NCI-H345 treated with DMSO at 0.1 percent for 48 hours (cell line): ENCODE data around the gene BCAT1.
"Not testable (repeated sequence)": the region's sequence is repeated elsewhere in the genome, so short reads cannot be mapped to it uniquely, and the experiment has no call there.

Experiments
- DNase-seq: peaks from one replicate; lab custom pipeline; 2025; ENCODE audit not compliant: unreplicated experiment; lab: John Stamatoyannopoulos, UW

The BCAT1 gene

GRCh38 chr12:24820872-24821271 lies 128.0 kb downstream of the BCAT1 start:
- no peak for DNase-seq

DNA sequence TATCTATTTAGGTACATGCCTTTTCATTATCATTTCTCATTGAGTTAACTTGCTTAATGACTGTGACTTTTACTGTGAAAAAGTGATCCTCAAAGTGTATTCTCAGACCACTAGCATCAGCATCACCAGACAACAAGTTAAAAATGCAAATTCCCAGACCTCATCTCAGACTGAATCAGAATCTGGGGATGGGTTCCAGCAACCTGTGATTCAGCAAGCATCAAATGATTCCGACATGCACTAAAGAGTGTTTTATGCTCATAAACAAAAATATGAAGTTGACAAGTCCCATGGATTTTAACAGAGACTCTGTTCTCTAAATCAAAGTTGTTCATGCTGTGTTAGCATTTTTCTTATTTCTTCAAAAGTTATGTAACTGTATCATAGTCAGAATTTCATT lies 130.6 kb downstream of the BCAT1 start:
- DNase-seq = no peak

GRCh38 chr12:24815114-24815423 lies 133.8 kb downstream of the BCAT1 start:
- no peak for DNase-seq

DNA sequence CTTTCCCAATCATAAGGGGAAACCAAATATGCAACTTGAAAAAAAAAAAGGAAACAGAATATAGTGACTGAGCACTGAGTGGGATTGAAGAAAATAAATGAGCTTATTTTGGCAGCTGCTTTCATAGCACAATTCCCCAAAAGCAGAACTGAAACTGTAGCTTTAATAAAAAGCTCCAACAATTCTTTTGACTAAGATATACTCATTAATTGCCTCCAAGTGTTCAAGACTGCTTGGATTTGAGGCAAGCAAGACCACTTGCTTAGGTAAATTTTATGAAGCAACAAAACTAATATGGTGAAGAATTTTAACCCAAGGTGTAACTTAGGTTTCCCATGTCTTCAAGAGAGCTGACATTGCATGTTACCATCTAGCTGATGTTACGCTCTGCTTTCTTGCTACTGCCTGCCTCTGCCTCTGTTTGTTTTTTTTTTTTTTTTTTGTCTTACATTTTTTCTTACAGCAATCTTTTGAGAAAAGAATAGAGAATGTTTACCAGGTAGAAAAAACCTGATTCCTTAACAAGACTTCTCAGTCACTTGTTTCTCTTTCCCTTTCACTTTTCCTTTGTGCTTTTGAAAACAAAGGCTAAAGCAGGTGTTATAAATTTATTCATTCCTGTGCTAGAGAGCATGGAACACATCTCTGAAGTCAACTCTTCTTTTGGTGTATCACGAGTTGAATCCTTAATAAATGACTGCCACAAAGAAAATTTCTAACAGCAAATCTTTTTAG lies 134.4 kb downstream of the BCAT1 start:
- DNase-seq = no peak

GRCh38 chr12:24810378-24810777 lies 138.5 kb downstream of the BCAT1 start:
- no peak for DNase-seq

DNA sequence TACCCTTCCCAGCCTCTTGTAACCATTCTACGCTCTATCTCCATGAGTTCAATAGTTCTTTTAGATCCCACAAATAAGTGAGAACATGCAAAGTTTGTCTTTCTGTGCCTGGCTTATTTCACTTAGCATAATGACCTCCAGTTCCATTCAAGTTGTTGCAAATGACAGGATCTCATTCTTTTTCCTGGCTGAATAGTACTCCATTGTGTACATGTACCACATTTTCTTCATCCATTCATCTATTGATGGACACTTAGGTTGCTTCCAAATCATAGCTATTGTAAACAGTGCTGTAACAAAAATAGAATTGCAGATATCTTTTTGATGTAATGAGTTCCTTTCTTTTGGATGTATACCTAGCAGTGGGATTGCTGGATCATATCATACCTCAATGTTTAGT lies 139.6 kb downstream of the BCAT1 start:
- DNase-seq = not testable (repeated sequence)

- no peak for DNase-seq
Observed at GRCh38 chr12:24808651-24809050, 140.2 kb downstream of the BCAT1 start.

DNA sequence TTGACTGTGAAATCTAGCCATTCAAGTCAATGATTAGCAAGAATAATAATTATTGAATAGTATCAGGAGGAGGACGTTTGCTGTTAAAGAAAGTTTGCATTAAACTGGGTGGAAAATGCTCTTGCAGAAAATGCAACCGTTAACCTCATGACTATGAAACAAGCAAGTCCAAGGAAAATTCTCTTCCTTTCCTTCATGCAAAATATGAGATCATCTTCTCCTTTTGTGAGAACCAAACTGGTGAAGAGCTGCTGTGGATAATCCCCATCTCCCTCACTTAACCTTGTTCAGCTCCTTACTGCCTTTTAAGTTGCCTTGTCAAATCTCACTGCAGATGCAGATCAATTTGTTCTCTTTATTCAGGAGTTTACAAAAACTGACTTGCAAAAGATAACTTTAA lies 142.5 kb downstream of the BCAT1 start:
- no peak for DNase-seq

DNA sequence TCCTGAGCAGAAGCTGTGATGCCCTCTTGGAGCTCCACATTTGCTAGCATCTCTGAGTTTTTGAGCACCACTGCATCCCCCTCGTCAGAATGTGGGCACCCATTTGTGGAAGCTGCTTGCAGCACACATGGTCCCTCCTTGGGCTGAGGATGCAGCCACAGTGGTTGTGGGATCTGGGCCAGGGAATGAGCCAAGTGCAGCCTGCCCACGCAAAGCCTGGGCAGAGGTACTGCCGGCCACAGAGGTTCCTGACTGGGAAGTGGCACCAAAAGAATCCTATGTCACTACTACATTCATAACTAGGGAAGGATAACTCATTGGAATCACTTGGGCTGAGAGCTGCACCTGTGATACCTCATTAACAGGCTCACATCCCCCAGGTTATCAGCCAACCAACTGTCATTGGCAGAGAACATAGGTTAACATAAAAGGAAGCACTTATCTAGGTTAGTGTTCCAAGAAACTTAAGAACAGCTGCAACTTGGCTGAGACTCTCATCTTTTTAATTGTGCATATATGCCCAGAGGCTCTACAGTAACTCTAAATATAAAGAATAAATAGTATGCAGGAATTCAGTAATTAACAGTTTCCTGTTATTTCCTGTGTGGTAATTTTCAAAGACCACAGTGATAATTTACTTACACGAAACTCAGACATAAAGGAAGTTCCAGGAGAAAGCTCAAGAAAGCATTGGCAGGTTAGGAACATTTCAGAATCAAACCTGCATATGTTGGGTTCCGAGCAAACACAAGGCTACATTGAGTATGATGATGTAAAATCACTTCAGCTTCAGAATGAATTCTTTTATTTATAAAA lies 145.3 kb downstream of the BCAT1 start:
- no peak for DNase-seq

DNA sequence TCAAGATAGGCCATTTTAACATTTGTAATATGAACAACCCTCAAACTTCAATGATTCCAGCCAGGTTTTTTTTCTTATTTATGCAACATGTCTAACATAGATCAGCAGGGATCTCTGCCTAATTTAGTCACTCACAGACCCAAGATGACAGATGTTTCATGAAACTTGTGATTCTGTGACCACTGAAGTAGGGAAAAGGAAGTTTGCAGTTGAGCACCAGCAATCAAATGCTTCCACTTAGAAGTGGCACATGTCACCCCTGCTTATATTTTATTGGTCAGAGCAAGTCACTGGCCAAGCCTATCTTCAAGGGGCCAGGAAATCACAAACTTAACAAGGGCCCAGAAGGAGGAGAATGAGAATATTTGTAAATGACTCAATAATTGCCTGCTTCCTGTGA lies 150.6 kb downstream of the BCAT1 start:
- DNase-seq = no peak

DNA sequence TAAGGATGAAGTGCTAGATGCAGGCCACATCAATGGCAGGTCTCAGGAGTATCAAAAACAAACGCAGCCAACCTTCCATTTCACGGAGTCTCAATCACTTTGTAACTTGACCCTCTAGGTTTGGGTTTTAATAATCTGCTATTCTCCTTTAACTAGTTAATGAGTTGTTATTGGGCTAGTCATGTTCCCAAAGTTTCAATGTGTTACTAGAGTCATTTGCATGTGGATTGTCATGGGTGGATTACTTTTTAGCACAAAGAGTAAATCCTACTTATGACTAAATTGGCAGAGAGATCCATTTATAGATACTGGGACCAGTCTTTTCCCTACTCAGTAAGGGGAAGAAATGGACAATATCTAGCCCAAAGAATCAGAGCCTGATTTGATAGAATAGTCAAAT lies 151.0 kb downstream of the BCAT1 start:
- no peak for DNase-seq

GRCh38 chr12:24796876-24797275 lies 152.0 kb downstream of the BCAT1 start:
- no peak for DNase-seq

- DNase-seq = no peak
Observed at GRCh38 chr12:24795699-24796347, 153.1 kb downstream of the BCAT1 start.

DNA sequence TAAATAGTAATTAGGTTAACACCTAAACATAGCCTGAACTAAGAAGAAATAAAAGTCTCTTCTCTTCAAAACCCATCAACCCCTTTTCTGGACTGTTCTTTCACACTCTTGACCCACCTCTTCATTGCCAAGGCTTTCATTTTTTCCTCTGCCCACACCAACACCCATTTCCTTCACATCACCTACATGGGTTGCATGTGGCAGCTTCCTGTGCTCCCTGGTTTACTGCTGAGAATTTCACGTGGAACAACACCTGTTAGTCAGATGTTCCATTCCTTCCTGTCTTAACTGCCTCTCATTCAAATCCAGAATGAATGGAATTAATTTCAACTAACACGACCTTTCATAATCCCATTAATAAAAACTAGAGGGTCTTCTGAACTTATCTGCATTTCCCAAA lies 157.3 kb downstream of the BCAT1 start:
- no peak for DNase-seq

- no peak for DNase-seq
Observed at GRCh38 chr12:24788886-24789285, 160.0 kb downstream of the BCAT1 start.

- DNase-seq = no peak
Observed at GRCh38 chr12:24780697-24781368, 168.1 kb downstream of the BCAT1 start.

DNA sequence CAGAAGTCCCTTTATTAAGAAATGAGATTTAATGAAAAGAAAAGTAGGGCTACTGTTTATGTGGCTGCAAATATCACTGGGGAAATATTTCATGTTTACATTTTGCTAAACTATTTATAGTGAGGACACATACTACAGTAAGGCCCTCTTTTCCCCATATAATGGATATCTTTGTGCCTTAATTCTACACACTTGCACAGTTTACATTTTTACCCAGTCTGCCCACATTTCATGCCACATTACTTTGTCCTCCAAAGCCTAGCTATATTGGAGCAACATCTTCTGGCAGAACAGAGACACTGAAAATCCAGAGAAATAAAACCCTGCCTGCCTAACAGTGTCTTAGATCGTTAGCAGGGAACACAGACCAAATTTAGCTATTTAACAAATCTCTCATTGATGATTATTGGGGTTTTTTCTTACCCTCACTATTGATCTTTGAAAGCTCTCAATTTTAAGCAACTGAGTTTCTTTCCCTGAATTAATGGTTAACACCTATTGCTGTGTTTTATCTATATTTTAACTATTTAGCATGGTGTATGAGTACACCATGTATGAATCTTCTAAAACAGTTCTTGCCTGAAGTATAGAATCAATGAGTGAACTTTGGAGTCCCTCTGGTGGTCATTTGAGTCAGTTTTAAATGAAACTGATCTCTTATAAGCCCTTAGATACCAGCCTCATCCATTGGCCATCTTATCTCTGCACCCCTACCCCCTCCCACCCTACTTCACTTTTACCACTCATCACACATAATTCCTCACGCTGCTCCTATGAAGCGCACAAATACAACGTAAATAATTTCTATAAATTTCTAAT lies 170.2 kb downstream of the BCAT1 start:
- DNase-seq = no peak

- no peak for DNase-seq
Observed at GRCh38 chr12:24777359-24777758, 171.5 kb downstream of the BCAT1 start.

GRCh38 chr12:24776861-24777260 lies 172.0 kb downstream of the BCAT1 start:
- DNase-seq = no peak

DNA sequence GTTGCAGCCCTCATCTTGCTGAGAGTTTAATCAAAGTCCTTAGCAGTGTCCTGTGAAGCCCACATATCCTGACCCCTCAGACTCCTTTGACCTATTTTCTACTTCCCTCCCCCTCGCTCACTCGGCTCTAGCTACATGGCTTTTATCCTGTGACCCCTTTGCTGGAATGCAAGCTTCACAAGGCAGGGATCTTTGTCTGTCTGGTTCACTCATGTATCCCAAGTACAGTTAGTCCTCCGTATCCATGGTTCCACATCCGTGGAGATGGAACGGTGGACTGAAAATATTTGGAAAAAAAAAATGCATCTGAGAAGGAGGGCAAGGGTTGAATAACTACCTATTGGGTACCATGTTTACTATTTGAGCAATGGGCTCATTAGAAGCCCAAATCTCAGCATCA lies 173.8 kb downstream of the BCAT1 start:
- DNase-seq = no peak

DNA sequence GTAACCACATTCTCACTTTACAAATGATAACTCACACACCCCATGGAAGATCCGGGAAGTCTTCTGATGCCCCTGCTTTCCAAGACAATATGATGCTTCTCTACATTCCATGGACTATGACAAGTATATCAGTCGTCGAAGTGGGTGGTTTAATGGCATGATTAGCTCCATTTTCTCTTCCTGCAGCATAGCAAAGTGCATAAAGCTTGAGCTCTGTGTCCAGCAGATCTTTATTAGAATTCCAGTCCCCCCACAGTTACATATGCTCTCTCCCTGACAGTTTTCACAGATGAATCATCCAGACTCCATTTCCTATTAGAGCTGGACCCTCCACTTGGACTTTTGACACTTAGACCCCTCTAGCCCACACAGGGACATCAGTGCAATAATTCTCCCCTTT lies 174.9 kb downstream of the BCAT1 start:
- no peak for DNase-seq
